Measurements from ENCODE around the gene TSPOAP1.

DNA sequence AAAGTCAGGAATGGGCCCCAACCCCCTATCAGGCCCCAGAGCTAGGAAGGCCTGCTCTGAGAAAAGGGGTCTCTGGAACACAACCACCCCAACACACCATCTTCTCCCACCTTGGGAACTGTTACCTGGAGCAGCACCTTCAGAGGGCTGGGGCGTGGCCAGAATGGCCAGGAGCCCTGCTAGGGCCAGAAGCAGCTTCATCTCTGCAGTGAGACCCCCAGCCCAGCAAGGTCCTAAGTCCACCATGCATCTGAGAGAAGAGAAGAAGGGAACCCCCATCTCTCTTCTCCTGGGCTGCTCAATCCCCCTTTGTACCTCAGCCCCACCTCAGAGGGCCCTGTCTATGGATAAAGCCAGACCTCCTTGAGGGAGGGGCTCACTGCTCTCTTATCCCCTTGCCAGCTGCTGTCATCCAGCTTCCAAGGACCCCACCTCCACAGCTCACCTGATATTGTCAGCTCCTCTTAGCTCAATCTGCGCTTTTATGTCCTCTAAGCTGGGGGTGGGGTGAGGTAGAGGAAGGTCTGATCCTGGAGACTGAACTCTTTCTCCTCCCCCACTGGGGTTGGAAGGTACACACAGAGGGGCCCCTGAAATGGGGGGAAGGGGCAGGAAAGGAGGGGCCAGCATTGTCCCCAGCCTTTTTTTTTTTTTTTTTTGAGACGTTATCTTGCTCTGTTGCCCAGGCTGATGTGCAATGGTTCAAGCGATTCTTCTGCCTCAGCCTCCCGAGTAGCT lies 47.9 kb downstream of the TSPOAP1 start, which contains the start of gene MPO:
- TF ChIP-seq, protein P1, sequence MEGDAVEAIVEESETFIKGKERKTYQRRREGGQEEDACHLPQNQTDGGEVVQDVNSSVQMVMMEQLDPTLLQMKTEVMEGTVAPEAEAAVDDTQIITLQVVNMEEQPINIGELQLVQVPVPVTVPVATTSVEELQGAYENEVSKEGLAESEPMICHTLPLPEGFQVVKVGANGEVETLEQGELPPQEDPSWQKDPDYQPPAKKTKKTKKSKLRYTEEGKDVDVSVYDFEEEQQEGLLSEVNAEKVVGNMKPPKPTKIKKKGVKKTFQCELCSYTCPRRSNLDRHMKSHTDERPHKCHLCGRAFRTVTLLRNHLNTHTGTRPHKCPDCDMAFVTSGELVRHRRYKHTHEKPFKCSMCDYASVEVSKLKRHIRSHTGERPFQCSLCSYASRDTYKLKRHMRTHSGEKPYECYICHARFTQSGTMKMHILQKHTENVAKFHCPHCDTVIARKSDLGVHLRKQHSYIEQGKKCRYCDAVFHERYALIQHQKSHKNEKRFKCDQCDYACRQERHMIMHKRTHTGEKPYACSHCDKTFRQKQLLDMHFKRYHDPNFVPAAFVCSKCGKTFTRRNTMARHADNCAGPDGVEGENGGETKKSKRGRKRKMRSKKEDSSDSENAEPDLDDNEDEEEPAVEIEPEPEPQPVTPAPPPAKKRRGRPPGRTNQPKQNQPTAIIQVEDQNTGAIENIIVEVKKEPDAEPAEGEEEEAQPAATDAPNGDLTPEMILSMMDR (IDR thresholded peaks at IDR 0.05): no peak
- TF ChIP-seq POLR2A (IDR thresholded peaks at IDR 0.05): no peak
